Central memory CD4-positive, alpha-beta T cell (primary cell): Measurements from ENCODE around the gene TMEM208.

Experiments used
- DNase-seq: peaks from one replicate; pipeline ENCODE4 v3.0.0; 2022

The TMEM208 gene

GRCh38 chr16:67210069-67210937, 16.6 kb upstream of the TMEM208 start:
- DNase-seq = no peak

- DNase-seq = no peak
Observed at GRCh38 chr16:67211674-67212073, 15.3 kb upstream of the TMEM208 start.

- DNase-seq = no peak
Observed at GRCh38 chr16:67212766-67213165, 14.2 kb upstream of the TMEM208 start.

- DNase-seq = no peak
Observed at GRCh38 chr16:67213197-67214019, 13.5 kb upstream of the TMEM208 start.

- no peak for DNase-seq
Observed at GRCh38 chr16:67215706-67216105, 11.2 kb upstream of the TMEM208 start.

- no peak for DNase-seq
Observed at GRCh38 chr16:67216612-67217490, 10.1 kb upstream of the TMEM208 start.

- no peak for DNase-seq
Observed at GRCh38 chr16:67223992-67224391, 2.9 kb upstream of the TMEM208 start.

- no peak for DNase-seq
Observed at GRCh38 chr16:67226295-67226803, 581 bp upstream of the TMEM208 start.

- no peak for DNase-seq
Observed at GRCh38 chr16:67227567-67227921, 614 bp downstream of the TMEM208 start.

- DNase-seq = no peak
Observed at GRCh38 chr16:67228034-67228785, 1.3 kb downstream of the TMEM208 start.

- no peak for DNase-seq
Observed at GRCh38 chr16:67228905-67229304, 2.0 kb downstream of the TMEM208 start.

- DNase-seq = no peak
Observed at GRCh38 chr16:67229906-67230808, 3.2 kb downstream of the TMEM208 start.

GRCh38 chr16:67230809-67231660, 4.1 kb downstream of the TMEM208 start:
- DNase-seq = no peak

GRCh38 chr16:67233596-67233995, 6.7 kb downstream of the TMEM208 start:
- DNase-seq = no peak

- no peak for DNase-seq
Observed at GRCh38 chr16:67234180-67234597, 7.3 kb downstream of the TMEM208 start.

GRCh38 chr16:67235816-67236562, 9.1 kb downstream of the TMEM208 start:
- DNase-seq = peak; percentile 81

- DNase-seq = peak; percentile 81
Observed at GRCh38 chr16:67236563-67237395, 9.8 kb downstream of the TMEM208 start.
